AG04450 (cell line): ENCODE results near the gene CACNG6. TPM values are rescaled to one million over a fixed set of nuclear protein-coding genes. Genes with fewer than 3 reads are reported as not detected.

Experiments used
- CTCF ChIA-PET: fragments of 300-600, 350-600 bp; formaldehyde crosslinking; extraction: SDS; loops from one replicate; lab custom pipeline; 2022; ENCODE audit warnings: antibody characterized with exemption, inconsistent platforms; lab: Charles Lee
- POLR2A ChIA-PET: fragments of 350-600 bp; formaldehyde crosslinking; extraction: SDS; loops from one replicate; lab custom pipeline; 2021; ENCODE audit warnings: antibody characterized with exemption, inconsistent platforms; lab: Yijun Ruan, JAX
- DNase-seq: peaks from one replicate; pipeline ENCODE4 v3.0.0-alpha.2; 2011; ENCODE audit warnings: low read depth, low spot score
- H3K27ac ChIP-seq: one replicate; pipeline ENCODE4 v1.5.1; 2012; ENCODE audit warnings: low read depth, low read length, control low read depth
- H3K27me3 ChIP-seq: one replicate; pipeline ENCODE4 v1.6.0; 2012; ENCODE audit warnings: low read length; ENCODE audit not compliant: control insufficient read depth, insufficient read depth
- H3K4me3 ChIP-seq: 2 replicates; pipeline ENCODE4 v1.5.1; 2011; ENCODE audit warnings: mild to moderate bottlenecking, low read depth, low read length, control low read depth
- H3K9me3 ChIP-seq: 2 replicates; pipeline ENCODE4 v1.5.1; 2012; ENCODE audit warnings: low read length; ENCODE audit not compliant: control insufficient read depth, insufficient read depth
- polyA plus RNA-seq: library from polyadenylated mRNA; depleted of rRNA; stranded (reverse); fragments of >200 nt; gene quantifications from 2 replicates; pipeline ENCODE4 v1.2.3, GENCODE V29; 2011
- TF ChIP-seq, protein P1 (sequence below): IDR thresholded peaks from 2 replicates; pipeline ENCODE4 v1.5.1; 2011; ENCODE audit warnings: low read depth, low read length, control low read depth, inconsistent platforms

CACNG6 gene
- polyA plus RNA-seq, 1 experiment: 0.19 TPM

GRCh38 chr19:53982611-53983010 is 8.8 kb upstream of the CACNG6 start:
- no peak for DNase-seq
- Histone ChIP-seq H3K9me3 (peaks cover 6% of the 10 kb centered on the region; the same call in 1 of the 2 replicates), H3K27ac (no peak overlapping the region), H3K27me3 (no peaks in the 10 kb centered on the region), H3K4me3 (peak overlapping the region; percentile 4; the same call in 1 of the 2 replicates)
- TF ChIP-seq, protein P1, sequence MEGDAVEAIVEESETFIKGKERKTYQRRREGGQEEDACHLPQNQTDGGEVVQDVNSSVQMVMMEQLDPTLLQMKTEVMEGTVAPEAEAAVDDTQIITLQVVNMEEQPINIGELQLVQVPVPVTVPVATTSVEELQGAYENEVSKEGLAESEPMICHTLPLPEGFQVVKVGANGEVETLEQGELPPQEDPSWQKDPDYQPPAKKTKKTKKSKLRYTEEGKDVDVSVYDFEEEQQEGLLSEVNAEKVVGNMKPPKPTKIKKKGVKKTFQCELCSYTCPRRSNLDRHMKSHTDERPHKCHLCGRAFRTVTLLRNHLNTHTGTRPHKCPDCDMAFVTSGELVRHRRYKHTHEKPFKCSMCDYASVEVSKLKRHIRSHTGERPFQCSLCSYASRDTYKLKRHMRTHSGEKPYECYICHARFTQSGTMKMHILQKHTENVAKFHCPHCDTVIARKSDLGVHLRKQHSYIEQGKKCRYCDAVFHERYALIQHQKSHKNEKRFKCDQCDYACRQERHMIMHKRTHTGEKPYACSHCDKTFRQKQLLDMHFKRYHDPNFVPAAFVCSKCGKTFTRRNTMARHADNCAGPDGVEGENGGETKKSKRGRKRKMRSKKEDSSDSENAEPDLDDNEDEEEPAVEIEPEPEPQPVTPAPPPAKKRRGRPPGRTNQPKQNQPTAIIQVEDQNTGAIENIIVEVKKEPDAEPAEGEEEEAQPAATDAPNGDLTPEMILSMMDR: no peak
- POLR2A ChIA-PET: no interaction called here
- CTCF ChIA-PET: interaction anchor here (3.1 kb wide), 1 partner anchor 41 kb away, joined by 12 read pairs; no protein-coding TSS in a partner anchor

GRCh38 chr19:53983457-53984289 is 7.8 kb upstream of the CACNG6 start:
- Histone ChIP-seq H3K27ac (no peak overlapping the region), H3K27me3 (no peaks in the 10 kb centered on the region), H3K9me3 (no peaks in the 10 kb centered on the region; the same call in 1 of the 2 replicates), H3K4me3 (no peak overlapping the region)
- DNase-seq: no peak
- ChIA-PET CTCF (no interaction called here), POLR2A (no interaction called here)
- TF ChIP-seq, protein P1: no peak

GRCh38 chr19:53985863-53986262 is 5.6 kb upstream of the CACNG6 start:
- POLR2A ChIA-PET: no interaction called here

GRCh38 chr19:53988981-53989380 is 2.5 kb upstream of the CACNG6 start:
- H3K27me3 ChIP-seq: peaks cover 2% of the 10 kb centered on the region
- H3K4me3 ChIP-seq: no peak overlapping the region
- no peaks in the 10 kb centered on the region; the same call in 1 of the 2 replicates for H3K9me3 ChIP-seq
- ChIA-PET POLR2A (interaction anchor here (0.6 kb wide), 1 partner anchor 23 kb away, joined by 6 read pairs; no protein-coding TSS in a partner anchor), CTCF (no interaction called here)
- DNase-seq: no peak
- H3K27ac ChIP-seq: no peak overlapping the region
- TF ChIP-seq, protein P1: no peak

More at GRCh38 chr19:53985863-53986262, 5.6 kb upstream of the CACNG6 start:
- Histone ChIP-seq H3K9me3 (no peaks in the 10 kb centered on the region; the same call in 1 of the 2 replicates), H3K27me3 (no peaks in the 10 kb centered on the region), H3K4me3 (no peak overlapping the region), H3K27ac (no peak overlapping the region)
- CTCF ChIA-PET: no interaction called here
- TF ChIP-seq, protein P1: no peak
- DNase-seq: no peak
